CD4-positive, CD25-positive, alpha-beta regulatory T cell (primary cell): ENCODE data around the gene SMPX. TPM values are rescaled to one million over a fixed set of nuclear protein-coding genes. Genes with fewer than 3 reads are reported as not detected.

ENCODE experiments used
- ATAC-seq, 2 donors: fragments of 150-1000 bp; cut with Tn5 transposase; one replicate each; pipeline ENCODE4 v1.10.0; 2021; ENCODE audit warnings: low read depth in 2 of 2, moderate number of reproducible peaks in 2 of 2, moderate library complexity in 1 of 2
- DNase-seq, 3 donors: peaks; one replicate each; pipeline versions ENCODE4 v3.0.0 to v3.0.0-alpha.2; 2012 to 2022; ENCODE audit warnings: mixed read lengths in 1 of 3
- H3K27ac ChIP-seq: one replicate; pipeline ENCODE4 v1.7.0; 2013; ENCODE audit warnings: mild to moderate bottlenecking, low read length; ENCODE audit not compliant: insufficient read depth, poor library complexity, severe bottlenecking
- H3K27me3 ChIP-seq: one replicate; pipeline ENCODE4 v1.7.0; 2013; ENCODE audit warnings: low read length; ENCODE audit not compliant: control insufficient read depth, insufficient read depth
- H3K36me3 ChIP-seq: one replicate; pipeline ENCODE4 v1.7.0; 2013; ENCODE audit warnings: mild to moderate bottlenecking, low read length, moderate library complexity; ENCODE audit not compliant: control insufficient read depth, insufficient read depth
- H3K4me1 ChIP-seq: 2 replicates; pipeline ENCODE4 v1.7.0; 2013; ENCODE audit warnings: mild to moderate bottlenecking, low read length; ENCODE audit not compliant: insufficient read depth, control insufficient read depth, poor library complexity, severe bottlenecking
- H3K4me3 ChIP-seq: one replicate; pipeline ENCODE4 v1.7.0; 2013; ENCODE audit warnings: low read depth, mild to moderate bottlenecking, low read length, moderate library complexity
- H3K9me3 ChIP-seq, 2 experiments: 1 replicate in 1 of 2; 2 replicates in 1 of 2; pipeline ENCODE4 v1.7.0; 2013; ENCODE audit warnings: low read length in 2 of 2, mild to moderate bottlenecking in 1 of 2, moderate library complexity in 1 of 2; ENCODE audit not compliant: control insufficient read depth in 2 of 2
- H3K27ac Mint-ChIP-seq, 3 donors: one replicate each; pipeline ENCODE4 v1.8.0; 2020 to 2022; ENCODE audit warnings: mild to moderate bottlenecking in 3 of 3, mixed read lengths in 3 of 3, moderate library complexity in 2 of 3
- H3K27me3 Mint-ChIP-seq: one replicate; pipeline ENCODE4 v1.8.0; 2022; ENCODE audit warnings: mild to moderate bottlenecking, mixed read lengths
- H3K36me3 Mint-ChIP-seq: one replicate; pipeline ENCODE4 v1.8.0; 2020; ENCODE audit warnings: mixed read lengths
- H3K4me1 Mint-ChIP-seq, 4 donors: one replicate each; pipeline ENCODE4 v1.8.0; 2020 to 2022; ENCODE audit warnings: mixed read lengths in 4 of 4, mild to moderate bottlenecking in 1 of 4
- H3K4me3 Mint-ChIP-seq, 4 donors: one replicate each; pipeline ENCODE4 v1.8.0; 2020 to 2022; ENCODE audit warnings: mild to moderate bottlenecking in 4 of 4, mixed read lengths in 4 of 4, moderate library complexity in 3 of 4
- H3K9me3 Mint-ChIP-seq, 7 donors: one replicate each; pipeline ENCODE4 v1.8.0; 2020 to 2022; ENCODE audit warnings: mixed read lengths in 7 of 7, mild to moderate bottlenecking in 3 of 7, moderate library complexity in 2 of 7
- polyA plus RNA-seq, 4 donors: library from polyadenylated mRNA; unstranded; fragments of 300-500 nt; fragmentation: Illumina TruSeq; gene quantifications; one replicate each; pipeline ENCODE4 v1.2.3, GENCODE V29; 2021
- total RNA-seq: library from RNA; stranded (reverse); gene quantifications from one replicate; pipeline ENCODE4 v1.2.3, GENCODE V29; 2022

The SMPX gene
- total and polyA plus RNA-seq, 5 donors from 2014 or later: not detected

- Mint-ChIP-seq H3K27ac (no peak overlapping the region), H3K4me1 (peaks cover 0 to 3% (median 0%) of the 10 kb centered on the region in 4 donors), H3K9me3 (no peaks in the 10 kb centered on the region), H3K4me3 (no peak overlapping the region), H3K27me3 (peaks cover 11% of the 10 kb centered on the region), H3K36me3 (no peaks in the 10 kb centered on the region)
- Histone ChIP-seq H3K9me3 (no peaks in the 10 kb centered on the region), H3K27me3 (no peaks in the 10 kb centered on the region), H3K27ac (no peak overlapping the region), H3K36me3 (no peaks in the 10 kb centered on the region), H3K4me1 (no peaks in the 10 kb centered on the region), H3K4me3 (no peak overlapping the region)
- no peak for DNase-seq
- no peak for ATAC-seq
These were observed 15.8 kb downstream of the SMPX start for GRCh38 chrX:21741869-21742701.

- Histone ChIP-seq H3K27me3 (no peaks in the 10 kb centered on the region), H3K9me3 (no peaks in the 10 kb centered on the region), H3K27ac (no peak overlapping the region), H3K4me1 (no peaks in the 10 kb centered on the region), H3K36me3 (no peaks in the 10 kb centered on the region), H3K4me3 (no peak overlapping the region)
- Mint-ChIP-seq H3K27me3 (peaks cover 10% of the 10 kb centered on the region), H3K4me3 (no peak overlapping the region), H3K9me3 (no peaks in the 10 kb centered on the region), H3K36me3 (no peaks in the 10 kb centered on the region), H3K4me1 (peaks cover 0 to 3% (median 0%) of the 10 kb centered on the region in 4 donors), H3K27ac (no peak overlapping the region)
- ATAC-seq (no peak), DNase-seq (no peak)
These were observed 16.6 kb downstream of the SMPX start for GRCh38 chrX:21741364-21741763.

- no peak overlapping the region for H3K27ac Mint-ChIP-seq
- H3K4me3 Mint-ChIP-seq: no peak overlapping the region
- no peak for ATAC-seq
- H3K27ac ChIP-seq: no peak overlapping the region
- H3K4me3 ChIP-seq: no peak overlapping the region
- no peaks in the 10 kb centered on the region for H3K9me3 ChIP-seq
- peaks cover 10% of the 10 kb centered on the region for H3K27me3 Mint-ChIP-seq
- H3K4me1 Mint-ChIP-seq: peaks cover 0 to 3% (median 0%) of the 10 kb centered on the region in 4 donors
- H3K9me3 Mint-ChIP-seq: no peaks in the 10 kb centered on the region
- no peaks in the 10 kb centered on the region for H3K4me1 ChIP-seq
- no peaks in the 10 kb centered on the region for H3K27me3 ChIP-seq
- H3K36me3 Mint-ChIP-seq: no peaks in the 10 kb centered on the region
- no peaks in the 10 kb centered on the region for H3K36me3 ChIP-seq
- DNase-seq: no peak
These were observed 17.3 kb downstream of the SMPX start for GRCh38 chrX:21740329-21741274.

- Histone ChIP-seq H3K4me3 (no peak overlapping the region), H3K36me3 (no peaks in the 10 kb centered on the region), H3K27ac (no peak overlapping the region), H3K27me3 (peaks cover 2% of the 10 kb centered on the region), H3K4me1 (no peaks in the 10 kb centered on the region), H3K9me3 (no peaks in the 10 kb centered on the region)
- DNase-seq: no peak
- ATAC-seq: no peak
- no peak overlapping the region for H3K4me3 Mint-ChIP-seq
- peaks cover 0 to 3% (median 0%) of the 10 kb centered on the region in 4 donors for H3K4me1 Mint-ChIP-seq
- no peak overlapping the region for H3K27ac Mint-ChIP-seq
- no peaks in the 10 kb centered on the region for H3K9me3 Mint-ChIP-seq
- H3K36me3 Mint-ChIP-seq: no peaks in the 10 kb centered on the region
- H3K27me3 Mint-ChIP-seq: peaks cover 8% of the 10 kb centered on the region
These were observed 19.0 kb downstream of the SMPX start for GRCh38 chrX:21738950-21739287.

- H3K4me1 ChIP-seq: no peaks in the 10 kb centered on the region
- H3K4me3 ChIP-seq: no peak overlapping the region
- H3K27ac Mint-ChIP-seq: no peak overlapping the region
- peaks cover 8% of the 10 kb centered on the region for H3K27me3 Mint-ChIP-seq
- DNase-seq (no peak), ATAC-seq (no peak)
- H3K27me3 ChIP-seq: peaks cover 2% of the 10 kb centered on the region
- no peaks in the 10 kb centered on the region for H3K9me3 ChIP-seq
- no peak overlapping the region for H3K27ac ChIP-seq
- H3K9me3 Mint-ChIP-seq: no peaks in the 10 kb centered on the region
- no peaks in the 10 kb centered on the region for H3K36me3 Mint-ChIP-seq
- H3K4me3 Mint-ChIP-seq: no peak overlapping the region
- H3K4me1 Mint-ChIP-seq: peaks cover 0 to 3% (median 0%) of the 10 kb centered on the region in 4 donors
- no peaks in the 10 kb centered on the region for H3K36me3 ChIP-seq
These were observed 19.5 kb downstream of the SMPX start for GRCh38 chrX:21738210-21738949.

- DNase-seq (no peak), ATAC-seq (no peak)
- H3K36me3 ChIP-seq: no peaks in the 10 kb centered on the region
- peaks cover 2% of the 10 kb centered on the region for H3K27me3 ChIP-seq
- Mint-ChIP-seq H3K27me3 (peaks cover 8% of the 10 kb centered on the region), H3K36me3 (no peaks in the 10 kb centered on the region), H3K9me3 (no peaks in the 10 kb centered on the region), H3K4me1 (peaks cover 0 to 3% (median 0%) of the 10 kb centered on the region in 4 donors), H3K27ac (no peak overlapping the region), H3K4me3 (no peak overlapping the region)
- no peaks in the 10 kb centered on the region for H3K4me1 ChIP-seq
- H3K4me3 ChIP-seq: no peak overlapping the region
- H3K27ac ChIP-seq: no peak overlapping the region
- no peaks in the 10 kb centered on the region for H3K9me3 ChIP-seq
These were observed 22.2 kb downstream of the SMPX start for GRCh38 chrX:21735768-21736127.

- H3K36me3 Mint-ChIP-seq: no peaks in the 10 kb centered on the region
These were observed 22.7 kb downstream of the SMPX start for GRCh38 chrX:21735038-21735767.

More at GRCh38 chrX:21735038-21735767, 22.7 kb downstream of the SMPX start:
- H3K27me3 Mint-ChIP-seq: peaks cover 8% of the 10 kb centered on the region
- Histone ChIP-seq H3K9me3 (no peaks in the 10 kb centered on the region), H3K4me3 (no peak overlapping the region), H3K27me3 (peaks cover 2% of the 10 kb centered on the region), H3K36me3 (no peaks in the 10 kb centered on the region), H3K4me1 (no peaks in the 10 kb centered on the region), H3K27ac (no peak overlapping the region)
- H3K9me3 Mint-ChIP-seq: no peaks in the 10 kb centered on the region
- DNase-seq (no peak), ATAC-seq (no peak)
- no peak overlapping the region for H3K4me3 Mint-ChIP-seq
- no peak overlapping the region for H3K27ac Mint-ChIP-seq
- H3K4me1 Mint-ChIP-seq: no peaks in the 10 kb centered on the region
